ENCODE data around the gene SCCPDH. TPM values are rescaled to one million over a fixed set of nuclear protein-coding genes. Genes with fewer than 3 reads are reported as not detected.

SCCPDH gene
- total and polyA plus RNA-seq, 4 donors = 52.1 to 84.3 (median 78.5) TPM

DNA sequence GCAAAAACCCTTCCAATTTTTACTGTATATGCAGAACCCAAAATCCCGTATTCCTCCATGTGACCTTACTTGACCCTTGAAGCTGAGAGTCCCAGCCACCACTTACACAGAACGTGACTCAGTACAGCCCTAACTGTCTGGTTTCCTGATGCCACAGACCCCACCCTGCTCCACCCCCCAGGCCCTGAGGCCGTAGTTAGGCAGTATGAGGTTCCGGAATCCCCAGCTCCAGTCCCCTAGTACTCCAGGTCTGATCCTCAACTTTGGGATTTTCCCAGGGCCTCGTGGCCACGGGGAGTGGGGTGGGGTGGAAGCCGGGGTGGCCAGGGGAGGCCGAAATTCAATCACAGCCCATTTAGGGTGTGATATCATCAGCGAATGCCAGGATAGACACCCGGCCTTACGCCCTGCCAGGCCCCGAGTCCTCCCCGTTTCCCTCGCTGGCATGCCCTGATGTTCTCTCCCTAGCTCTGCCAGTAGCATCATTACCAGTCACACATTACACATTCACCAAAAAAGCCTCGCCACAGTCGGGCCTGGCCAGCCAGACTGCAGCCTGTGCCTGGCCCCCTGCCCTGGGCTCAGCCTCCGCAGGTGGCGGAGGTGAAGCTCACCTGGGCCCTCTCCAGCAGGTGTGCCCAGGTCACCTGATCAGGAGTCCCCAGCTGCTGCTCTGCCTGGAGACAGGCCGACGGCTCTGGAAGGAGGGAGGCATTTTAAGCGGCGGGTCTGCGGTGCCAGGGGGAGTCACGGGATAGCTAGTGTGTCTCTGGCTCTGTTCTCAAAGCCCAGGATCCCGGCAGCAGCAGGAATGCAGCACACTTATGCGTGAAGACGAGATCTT lies 70.8 kb downstream of the SCCPDH start:
- H3K4me3 ChIP-seq (ENCODE audit: low read depth in 1 of 3, low read length in 3 of 3) = no peak overlapping the region
- no peaks in the 10 kb centered on the region for H3K27me3 ChIP-seq (ENCODE audit: control insufficient read depth in 4 of 4, insufficient read depth in 4 of 4, low read length in 3 of 4)
- no peaks in the 10 kb centered on the region for H3K36me3 ChIP-seq (ENCODE audit: control insufficient read depth in 4 of 4, insufficient read depth in 3 of 4, low read depth in 1 of 4, low read length in 3 of 4)
- WGBS = 79% methylated on average over 27 of the region's 27 CpGs
- no peak for DNase-seq (ENCODE audit: low spot score)
- H3K9me3 ChIP-seq (ENCODE audit: control insufficient read depth in 4 of 4, low read length in 3 of 4) = no peaks in the 10 kb centered on the region
- no peak overlapping the region for H3K27ac ChIP-seq (ENCODE audit: low read depth in 1 of 2, low read length in 2 of 2)
- H3K4me1 ChIP-seq (ENCODE audit: control insufficient read depth in 4 of 4, insufficient read depth in 4 of 4, low read length in 3 of 4) = no peaks in the 10 kb centered on the region
- H3K9ac ChIP-seq (ENCODE audit: low read depth in 1 of 2, low read length in 2 of 2) = no peak overlapping the region
- TF ChIP-seq NR2F2 (IDR thresholded peaks at IDR 0.05) = no peak
- TF ChIP-seq GABPA (IDR thresholded peaks at IDR 0.05 in 1 of 2, conservative IDR thresholded peaks at IDR 0.05 in 1 of 2) = no peak
- no peak for TF ChIP-seq JUND (IDR thresholded peaks at IDR 0.05)
- TF ChIP-seq RAD21 (IDR thresholded peaks at IDR 0.05) = no peak
- no peak for TF ChIP-seq EGR1 (IDR thresholded peaks at IDR 0.05; ENCODE audit: low read depth in 2 of 2)
- TF ChIP-seq HNF4G (IDR thresholded peaks at IDR 0.05) = no peak
- TF ChIP-seq, protein P1, sequence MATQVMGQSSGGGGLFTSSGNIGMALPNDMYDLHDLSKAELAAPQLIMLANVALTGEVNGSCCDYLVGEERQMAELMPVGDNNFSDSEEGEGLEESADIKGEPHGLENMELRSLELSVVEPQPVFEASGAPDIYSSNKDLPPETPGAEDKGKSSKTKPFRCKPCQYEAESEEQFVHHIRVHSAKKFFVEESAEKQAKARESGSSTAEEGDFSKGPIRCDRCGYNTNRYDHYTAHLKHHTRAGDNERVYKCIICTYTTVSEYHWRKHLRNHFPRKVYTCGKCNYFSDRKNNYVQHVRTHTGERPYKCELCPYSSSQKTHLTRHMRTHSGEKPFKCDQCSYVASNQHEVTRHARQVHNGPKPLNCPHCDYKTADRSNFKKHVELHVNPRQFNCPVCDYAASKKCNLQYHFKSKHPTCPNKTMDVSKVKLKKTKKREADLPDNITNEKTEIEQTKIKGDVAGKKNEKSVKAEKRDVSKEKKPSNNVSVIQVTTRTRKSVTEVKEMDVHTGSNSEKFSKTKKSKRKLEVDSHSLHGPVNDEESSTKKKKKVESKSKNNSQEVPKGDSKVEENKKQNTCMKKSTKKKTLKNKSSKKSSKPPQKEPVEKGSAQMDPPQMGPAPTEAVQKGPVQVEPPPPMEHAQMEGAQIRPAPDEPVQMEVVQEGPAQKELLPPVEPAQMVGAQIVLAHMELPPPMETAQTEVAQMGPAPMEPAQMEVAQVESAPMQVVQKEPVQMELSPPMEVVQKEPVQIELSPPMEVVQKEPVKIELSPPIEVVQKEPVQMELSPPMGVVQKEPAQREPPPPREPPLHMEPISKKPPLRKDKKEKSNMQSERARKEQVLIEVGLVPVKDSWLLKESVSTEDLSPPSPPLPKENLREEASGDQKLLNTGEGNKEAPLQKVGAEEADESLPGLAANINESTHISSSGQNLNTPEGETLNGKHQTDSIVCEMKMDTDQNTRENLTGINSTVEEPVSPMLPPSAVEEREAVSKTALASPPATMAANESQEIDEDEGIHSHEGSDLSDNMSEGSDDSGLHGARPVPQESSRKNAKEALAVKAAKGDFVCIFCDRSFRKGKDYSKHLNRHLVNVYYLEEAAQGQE (IDR thresholded peaks at IDR 0.05) = no peak
- no peak for TF ChIP-seq YY1 (IDR thresholded peaks at IDR 0.05)
- TF ChIP-seq, protein P2, sequence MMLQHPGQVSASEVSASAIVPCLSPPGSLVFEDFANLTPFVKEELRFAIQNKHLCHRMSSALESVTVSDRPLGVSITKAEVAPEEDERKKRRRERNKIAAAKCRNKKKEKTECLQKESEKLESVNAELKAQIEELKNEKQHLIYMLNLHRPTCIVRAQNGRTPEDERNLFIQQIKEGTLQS (IDR thresholded peaks at IDR 0.05) = no peak
- TF ChIP-seq HNF4A (conservative IDR thresholded peaks at IDR 0.05) = no peak

DNA sequence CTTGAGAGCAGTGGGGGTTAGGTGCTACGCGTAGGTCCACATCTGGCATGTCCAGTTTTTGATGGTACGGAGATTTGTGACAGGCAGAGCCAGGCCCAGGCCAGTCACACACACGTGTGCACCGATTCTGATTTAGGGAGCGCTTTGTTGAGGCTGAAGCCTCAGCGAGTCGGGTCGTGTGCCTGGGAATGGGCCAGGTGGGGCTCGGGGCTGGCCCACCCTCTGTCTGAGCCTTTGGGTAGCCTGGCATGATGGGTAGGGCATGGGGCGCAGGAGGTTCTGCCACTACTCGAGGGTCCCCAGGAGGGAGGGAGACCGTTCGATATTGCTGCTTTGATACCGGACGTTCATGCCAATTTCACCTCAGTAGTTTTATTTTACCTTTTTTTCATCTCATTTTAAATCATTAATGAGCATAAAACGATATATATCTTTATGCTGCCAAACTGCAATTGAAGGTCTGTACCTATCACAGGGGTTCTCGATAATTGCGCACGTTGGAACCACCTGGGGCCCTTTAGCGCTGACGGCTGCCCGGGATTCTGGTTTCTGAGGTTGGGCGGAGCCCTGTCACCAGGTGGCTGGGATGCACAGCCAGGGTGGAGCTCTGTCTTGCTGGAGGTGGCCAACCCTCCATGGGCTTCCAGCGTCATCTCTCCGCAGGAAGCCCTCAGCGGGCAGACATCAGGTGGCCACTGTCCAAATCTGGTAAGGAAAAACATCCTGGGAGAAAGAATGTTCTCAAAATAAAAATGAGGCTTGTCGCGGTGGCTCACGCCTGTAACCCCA lies 71.9 kb downstream of the SCCPDH start:
- 93% methylated on average over 30 of the region's 30 CpGs for WGBS
- no peak for DNase-seq (ENCODE audit: low spot score)

More for the DNA sequence above, 71.9 kb downstream of the SCCPDH start:
- Histone ChIP-seq H3K27me3 (ENCODE audit: control insufficient read depth in 4 of 4, insufficient read depth in 4 of 4, low read length in 3 of 4) (no peaks in the 10 kb centered on the region), H3K4me1 (ENCODE audit: control insufficient read depth in 4 of 4, insufficient read depth in 4 of 4, low read length in 3 of 4) (peaks cover 0 to under 1% (median 0%) of the 10 kb centered on the region in 4 donors), H3K36me3 (ENCODE audit: control insufficient read depth in 4 of 4, insufficient read depth in 3 of 4, low read depth in 1 of 4, low read length in 3 of 4) (no peaks in the 10 kb centered on the region), H3K27ac (ENCODE audit: low read depth in 1 of 2, low read length in 2 of 2) (no peak overlapping the region), H3K9me3 (ENCODE audit: control insufficient read depth in 4 of 4, low read length in 3 of 4) (no peaks in the 10 kb centered on the region), H3K9ac (ENCODE audit: low read depth in 1 of 2, low read length in 2 of 2) (no peak overlapping the region), H3K4me3 (ENCODE audit: low read depth in 1 of 3, low read length in 3 of 3) (no peak overlapping the region)
- TF ChIP-seq RAD21 (IDR thresholded peaks at IDR 0.05) = no peak
- TF ChIP-seq FOXA1 (IDR thresholded peaks at IDR 0.05) = no peak
- no peak for TF ChIP-seq RXRA (IDR thresholded peaks at IDR 0.05)
- TF ChIP-seq HNF4A (conservative IDR thresholded peaks at IDR 0.05) = no peak
- TF ChIP-seq, protein P3, sequence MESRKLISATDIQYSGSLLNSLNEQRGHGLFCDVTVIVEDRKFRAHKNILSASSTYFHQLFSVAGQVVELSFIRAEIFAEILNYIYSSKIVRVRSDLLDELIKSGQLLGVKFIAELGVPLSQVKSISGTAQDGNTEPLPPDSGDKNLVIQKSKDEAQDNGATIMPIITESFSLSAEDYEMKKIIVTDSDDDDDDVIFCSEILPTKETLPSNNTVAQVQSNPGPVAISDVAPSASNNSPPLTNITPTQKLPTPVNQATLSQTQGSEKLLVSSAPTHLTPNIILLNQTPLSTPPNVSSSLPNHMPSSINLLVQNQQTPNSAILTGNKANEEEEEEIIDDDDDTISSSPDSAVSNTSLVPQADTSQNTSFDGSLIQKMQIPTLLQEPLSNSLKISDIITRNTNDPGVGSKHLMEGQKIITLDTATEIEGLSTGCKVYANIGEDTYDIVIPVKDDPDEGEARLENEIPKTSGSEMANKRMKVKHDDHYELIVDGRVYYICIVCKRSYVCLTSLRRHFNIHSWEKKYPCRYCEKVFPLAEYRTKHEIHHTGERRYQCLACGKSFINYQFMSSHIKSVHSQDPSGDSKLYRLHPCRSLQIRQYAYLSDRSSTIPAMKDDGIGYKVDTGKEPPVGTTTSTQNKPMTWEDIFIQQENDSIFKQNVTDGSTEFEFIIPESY (IDR thresholded peaks at IDR 0.05) = no peak
- no peak for TF ChIP-seq HNF4G (IDR thresholded peaks at IDR 0.05)
- TF ChIP-seq, protein P4, sequence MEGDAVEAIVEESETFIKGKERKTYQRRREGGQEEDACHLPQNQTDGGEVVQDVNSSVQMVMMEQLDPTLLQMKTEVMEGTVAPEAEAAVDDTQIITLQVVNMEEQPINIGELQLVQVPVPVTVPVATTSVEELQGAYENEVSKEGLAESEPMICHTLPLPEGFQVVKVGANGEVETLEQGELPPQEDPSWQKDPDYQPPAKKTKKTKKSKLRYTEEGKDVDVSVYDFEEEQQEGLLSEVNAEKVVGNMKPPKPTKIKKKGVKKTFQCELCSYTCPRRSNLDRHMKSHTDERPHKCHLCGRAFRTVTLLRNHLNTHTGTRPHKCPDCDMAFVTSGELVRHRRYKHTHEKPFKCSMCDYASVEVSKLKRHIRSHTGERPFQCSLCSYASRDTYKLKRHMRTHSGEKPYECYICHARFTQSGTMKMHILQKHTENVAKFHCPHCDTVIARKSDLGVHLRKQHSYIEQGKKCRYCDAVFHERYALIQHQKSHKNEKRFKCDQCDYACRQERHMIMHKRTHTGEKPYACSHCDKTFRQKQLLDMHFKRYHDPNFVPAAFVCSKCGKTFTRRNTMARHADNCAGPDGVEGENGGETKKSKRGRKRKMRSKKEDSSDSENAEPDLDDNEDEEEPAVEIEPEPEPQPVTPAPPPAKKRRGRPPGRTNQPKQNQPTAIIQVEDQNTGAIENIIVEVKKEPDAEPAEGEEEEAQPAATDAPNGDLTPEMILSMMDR (IDR thresholded peaks at IDR 0.05; ENCODE audit: low read depth, low read length, missing input control) = no peak
- no peak for TF ChIP-seq JUND (IDR thresholded peaks at IDR 0.05)
- TF ChIP-seq, protein P5, sequence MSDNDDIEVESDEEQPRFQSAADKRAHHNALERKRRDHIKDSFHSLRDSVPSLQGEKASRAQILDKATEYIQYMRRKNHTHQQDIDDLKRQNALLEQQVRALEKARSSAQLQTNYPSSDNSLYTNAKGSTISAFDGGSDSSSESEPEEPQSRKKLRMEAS (IDR thresholded peaks at IDR 0.05) = no peak
- no peak for TF ChIP-seq SP1 (IDR thresholded peaks at IDR 0.05)
- no peak for TF ChIP-seq TAF1 (conservative IDR thresholded peaks at IDR 0.05)
- TF ChIP-seq, protein P2 (IDR thresholded peaks at IDR 0.05) = no peak
- TF ChIP-seq, protein P1 (IDR thresholded peaks at IDR 0.05) = no peak
- no peak for TF ChIP-seq NR2F2 (IDR thresholded peaks at IDR 0.05)
- TF ChIP-seq YY1 (IDR thresholded peaks at IDR 0.05) = no peak
- no peak for TF ChIP-seq GABPA (IDR thresholded peaks at IDR 0.05 in 1 of 2, conservative IDR thresholded peaks at IDR 0.05 in 1 of 2)

All from liver (tissue), 9 donors.